Adrenal gland (tissue), 12 donors: ENCODE measurements around the gene CMBL. TPM values are rescaled to one million over a fixed set of nuclear protein-coding genes. Genes with fewer than 3 reads are reported as not detected.
A peak's percentile ranks its signal among the peaks of the same experiment; 100 is the strongest.

ENCODE experiments used
- DNase-seq, 7 donors: peaks; one replicate each; pipeline ENCODE4 v3.0.0-alpha.2; 2019 to 2020
- H3K27ac ChIP-seq, 5 donors: fragments of 200-600 bp; sonication (generic) in 4 of 5; 1 replicate in 3 of 5; 2 replicates in 2 of 5; pipeline versions ENCODE4 v1.5.1 to v1.8.0; 2016 to 2020; ENCODE audit warnings: mild to moderate bottlenecking in 1 of 5
- H3K27me3 ChIP-seq: fragments of 200-600 bp; 2 replicates; pipeline ENCODE4 v1.8.0; 2021
- H3K36me3 ChIP-seq, 2 donors: fragments of 200-600 bp; replicated peaks in 1 of 2; 1 replicate in 1 of 2; 2 replicates in 1 of 2; pipeline versions ENCODE4 v1.5.1 to v1.8.0; 2018 to 2022
- H3K4me1 ChIP-seq, 2 donors: fragments of 200-600 bp; replicated peaks in 1 of 2; 1 replicate in 1 of 2; 2 replicates in 1 of 2; pipeline versions ENCODE4 v1.5.1 to v1.8.0; 2018 to 2021
- H3K4me3 ChIP-seq, 4 donors: fragments of 200-600 bp; sonication (generic) in 3 of 4; one replicate each; pipeline ENCODE4 v1.5.1; 2016 to 2018
- H3K9me3 ChIP-seq, 3 donors: fragments of 200-600 bp; sonication (generic) in 1 of 3; replicated peaks in 1 of 3; 1 replicate in 2 of 3; 2 replicates in 1 of 3; pipeline versions ENCODE4 v1.5.1 to v1.8.0; 2016 to 2021
- POLR2A ChIP-seq, 2 donors: fragments of 450-650 bp; IDR thresholded peaks; one replicate each; pipeline ENCODE4 v1.6.1; 2017; ENCODE audit warnings: antibody characterized with exemption in 2 of 2, mild to moderate bottlenecking in 2 of 2, moderate library complexity in 1 of 2
- WGBS, 4 donors: extraction: QIAGEN DNeasy Blood & Tissue Kit in 2 of 4; methylation state at CpG; one replicate each; pipeline versions ENCODE4 v1.1.5 to v1.1.7; 2013 to 2017; 5-methylcytosine and 5-hydroxymethylcytosine counted together
- intact Hi-C, 2 donors: fragments of 100-400 bp; cut with DNase I; formaldehyde crosslinking; loops; one replicate each; pipeline versions ENCODE4 v1.14.1 to v1.15.0; 2022 to 2023
- polyA plus RNA-seq, 3 donors: library from polyadenylated mRNA; stranded (reverse); fragments of 200-250 nt in 2 of 3; fragments of 350-450 nt in 1 of 3; fragmentation: Illumina TruSeq in 1 of 3; extraction: RNeasy Lipid Tissue Mini Kit (QIAGEN cat#74804) in 1 of 3; gene quantifications; one replicate each; pipeline ENCODE4 v1.2.3, GENCODE V29; 2013 to 2014
- total RNA-seq, 9 donors: library from RNA; depleted of rRNA in 4 of 9; stranded (reverse); fragments of >200 nt in 4 of 9; fragments of 120-200 nt in 1 of 9; fragmentation: NEBNext Ultra II Directional in 1 of 9; extraction: Animal tissue kit (Norgen Biotek cat#: 25700) in 1 of 9; gene quantifications; one replicate each; pipeline versions ENCODE4 v1.1.0 to v1.2.4, GENCODE V29; 2013 to 2023
- TF ChIP-seq, protein P1 (sequence below), 6 experiments: fragments of 450-650 bp in 4 of 6; fragments of 200-600 bp in 2 of 6; sonication (generic) in 1 of 6; IDR thresholded peaks; 1 replicate in 5 of 6; 2 replicates in 1 of 6; pipeline versions ENCODE4 v1.5.1 to v1.8.0; 2016 to 2021; ENCODE audit warnings: antibody characterized with exemption in 6 of 6, mild to moderate bottlenecking in 2 of 6, moderate library complexity in 1 of 6
- donor health status: healthy with polysubstance abuse.
- donor health status: Bipolar disorder and iron deficiency.
- donor health status: DM: yes; HTN: yes; CAD: no.
- donor health status: DM: no; HTN: no; CAD: no.
- donor health status: DM: no; HTN: no; CAD: no.
- donor health status: DM: yes; HTN: yes; CAD: no.

Gene CMBL
- total and polyA plus RNA-seq, 12 donors = 14.9 to 87.7 (median 28.9) TPM

DNA sequence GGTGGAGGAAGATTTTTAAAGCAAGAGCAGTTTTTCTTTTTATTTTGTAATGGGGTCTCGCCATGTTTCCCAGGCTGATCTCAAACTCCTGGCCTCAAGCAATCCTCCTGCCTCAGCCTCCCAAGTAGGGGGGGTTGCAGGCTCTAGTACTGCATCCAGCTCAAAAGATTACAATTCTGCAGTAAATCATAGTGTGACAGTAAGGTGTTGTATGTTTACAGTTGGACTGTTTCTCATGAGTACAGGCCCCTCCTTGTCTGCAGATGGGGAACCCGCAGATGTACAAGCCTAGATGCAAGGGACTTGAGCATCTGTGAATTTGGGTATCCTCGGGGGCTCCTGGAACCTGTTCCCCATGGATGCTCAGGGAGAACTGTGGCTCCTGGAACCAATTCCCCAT lies 54.3 kb downstream of the CMBL start:
- peaks cover 0 to 44% of the 10 kb centered on the region in 2 donors for H3K36me3 ChIP-seq
- H3K4me1 ChIP-seq = peaks cover 20 to 32% of the 10 kb centered on the region in 2 donors
- H3K4me3 ChIP-seq = no peak overlapping the region
- TF ChIP-seq, protein P1, sequence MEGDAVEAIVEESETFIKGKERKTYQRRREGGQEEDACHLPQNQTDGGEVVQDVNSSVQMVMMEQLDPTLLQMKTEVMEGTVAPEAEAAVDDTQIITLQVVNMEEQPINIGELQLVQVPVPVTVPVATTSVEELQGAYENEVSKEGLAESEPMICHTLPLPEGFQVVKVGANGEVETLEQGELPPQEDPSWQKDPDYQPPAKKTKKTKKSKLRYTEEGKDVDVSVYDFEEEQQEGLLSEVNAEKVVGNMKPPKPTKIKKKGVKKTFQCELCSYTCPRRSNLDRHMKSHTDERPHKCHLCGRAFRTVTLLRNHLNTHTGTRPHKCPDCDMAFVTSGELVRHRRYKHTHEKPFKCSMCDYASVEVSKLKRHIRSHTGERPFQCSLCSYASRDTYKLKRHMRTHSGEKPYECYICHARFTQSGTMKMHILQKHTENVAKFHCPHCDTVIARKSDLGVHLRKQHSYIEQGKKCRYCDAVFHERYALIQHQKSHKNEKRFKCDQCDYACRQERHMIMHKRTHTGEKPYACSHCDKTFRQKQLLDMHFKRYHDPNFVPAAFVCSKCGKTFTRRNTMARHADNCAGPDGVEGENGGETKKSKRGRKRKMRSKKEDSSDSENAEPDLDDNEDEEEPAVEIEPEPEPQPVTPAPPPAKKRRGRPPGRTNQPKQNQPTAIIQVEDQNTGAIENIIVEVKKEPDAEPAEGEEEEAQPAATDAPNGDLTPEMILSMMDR (IDR thresholded peaks at IDR 0.05) = no peak
- no peak for TF ChIP-seq POLR2A (IDR thresholded peaks at IDR 0.05)
- H3K27ac ChIP-seq = no peak overlapping the region
- 93 to 100% (median 96%) methylated on average over 1 to 3 of the region's 3 CpGs for WGBS, 4 donors
- no peaks in the 10 kb centered on the region for H3K27me3 ChIP-seq
- no peak for DNase-seq
- intact Hi-C loops = no loop called here
- H3K9me3 ChIP-seq = no peaks in the 10 kb centered on the region

DNA sequence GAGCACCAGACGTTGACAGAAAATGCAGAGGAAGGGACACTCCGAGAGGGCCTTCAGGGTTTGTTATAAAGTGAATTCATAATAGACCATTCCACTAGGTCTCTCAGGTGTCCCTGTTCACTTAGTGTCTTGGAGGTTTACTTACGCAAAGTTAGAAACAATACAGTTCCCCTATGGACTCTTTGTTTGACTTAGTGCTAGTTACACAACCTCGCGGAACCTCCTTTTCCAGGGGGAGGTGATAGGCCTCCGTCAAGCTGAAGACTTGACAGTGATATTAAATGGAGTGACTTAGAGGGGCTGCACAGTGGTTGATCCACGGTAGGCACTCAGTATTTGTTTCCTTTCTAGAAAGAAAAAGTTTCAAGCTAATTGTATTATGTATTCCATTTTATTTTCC lies 56.3 kb downstream of the CMBL start:
- Histone ChIP-seq H3K27ac (no peak overlapping the region), H3K27me3 (no peaks in the 10 kb centered on the region), H3K9me3 (no peaks in the 10 kb centered on the region), H3K4me1 (peaks cover 22 to 35% of the 10 kb centered on the region in 2 donors), H3K4me3 (peak overlapping the region in 2 of 4 donors; percentile 74 to 75), H3K36me3 (peaks cover 0 to 24% of the 10 kb centered on the region in 2 donors)
- intact Hi-C loops = no loop called here
- no peak for DNase-seq
- WGBS, 4 donors = 41 to 54% (median 46%) methylated on average over 7 of the region's 7 CpGs
- TF ChIP-seq, protein P1 (IDR thresholded peaks at IDR 0.05) = no peak
- no peak for TF ChIP-seq POLR2A (IDR thresholded peaks at IDR 0.05)

DNA sequence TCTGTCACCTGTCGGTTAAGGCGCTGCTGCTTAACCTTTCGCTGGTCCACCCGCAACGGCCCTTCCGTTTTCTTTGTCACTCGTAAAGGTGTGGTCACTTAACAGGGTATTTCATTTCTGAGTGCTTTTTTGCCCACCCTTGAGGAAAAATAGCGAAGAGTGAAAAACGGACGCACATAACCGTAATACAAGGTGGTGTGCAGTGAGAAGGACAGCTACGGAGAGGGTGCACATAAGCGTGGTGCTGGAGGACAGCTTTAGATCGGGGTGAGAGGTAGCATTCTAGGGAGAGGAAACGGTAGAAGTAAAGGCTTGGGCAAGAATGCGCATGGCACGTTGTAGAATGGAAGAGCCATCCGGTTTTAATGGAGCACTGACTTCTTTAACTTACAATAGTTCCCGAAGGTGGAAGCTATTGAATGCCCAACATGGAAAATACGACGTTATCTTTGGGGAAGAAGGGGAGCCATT lies 56.9 kb downstream of the CMBL start:
- no peak for DNase-seq
- intact Hi-C loops = no loop called here
- WGBS, 4 donors = 0 to 1% (median 0%) methylated on average over 21 of the region's 21 CpGs
- Histone ChIP-seq H3K4me1 (peaks cover 22 to 35% of the 10 kb centered on the region in 2 donors), H3K36me3 (peaks cover 0 to 18% of the 10 kb centered on the region in 2 donors), H3K27ac (peak overlapping the region in 3 of 5 donors; percentile 84 to 99 (median 96)), H3K27me3 (no peaks in the 10 kb centered on the region), H3K9me3 (no peaks in the 10 kb centered on the region), H3K4me3 (peak overlapping the region; percentile 74 to 92 (median 76))
- TF ChIP-seq, protein P1 (IDR thresholded peaks at IDR 0.05) = no peak
- TF ChIP-seq POLR2A (IDR thresholded peaks at IDR 0.05) = no peak

DNA sequence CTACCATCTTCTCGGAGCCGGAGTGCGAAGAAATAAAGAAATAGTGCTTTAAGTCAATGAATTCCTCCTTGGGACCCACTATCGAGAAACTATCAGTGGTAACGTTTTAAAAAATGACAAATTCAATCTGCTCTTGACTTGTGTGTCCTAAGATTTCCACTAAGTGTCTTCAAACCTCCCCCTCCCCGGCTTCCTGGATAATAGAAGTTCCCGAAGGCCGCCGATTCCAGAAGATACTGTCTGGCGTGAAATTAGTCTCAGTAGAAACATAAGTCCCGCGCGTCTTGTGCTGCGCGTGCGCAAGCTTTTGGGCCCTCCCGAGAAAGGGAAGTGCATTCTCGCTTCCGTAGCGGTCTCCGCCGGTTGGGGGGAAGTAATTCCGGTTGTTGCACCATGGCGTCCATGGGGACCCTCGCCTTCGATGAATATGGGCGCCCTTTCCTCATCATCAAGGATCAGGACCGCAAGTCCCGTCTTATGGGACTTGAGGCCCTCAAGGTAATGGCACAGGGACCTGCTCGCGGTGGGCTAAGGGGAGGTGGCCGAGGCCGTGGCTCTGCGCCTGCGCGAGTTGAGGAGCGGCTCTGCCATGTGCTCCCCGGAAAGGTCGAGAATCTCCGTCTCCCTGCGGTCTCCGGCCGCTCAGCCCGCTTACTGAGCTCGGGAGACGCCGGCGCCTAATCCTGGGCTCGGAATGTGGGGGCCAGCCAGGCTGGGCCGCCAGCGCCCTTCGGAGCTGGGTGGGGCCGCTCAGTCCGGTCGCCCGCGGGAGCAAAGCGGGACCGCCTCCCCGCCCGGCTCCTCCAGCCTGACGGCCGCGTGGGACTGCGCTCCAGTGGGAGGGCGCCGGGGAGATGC lies 57.5 kb downstream of the CMBL start, which contains the start of gene CCT5:
Gene CCT5, plus strand, starts transcription at position 333 of the 858 bp plus-strand sequence. Its CDS starts 61 bp downstream, at position 394.
- peaks cover 22 to 35% of the 10 kb centered on the region in 2 donors for H3K4me1 ChIP-seq
- peaks cover 0 to 13% of the 10 kb centered on the region in 2 donors for H3K36me3 ChIP-seq
- H3K27ac ChIP-seq = peak within 1 kb of the TSS; percentile 78 to 99 (median 89)
- WGBS, 4 donors = 0 to 1% (median 0%) methylated on average over 24 to 67 of the region's 67 CpGs
- TF ChIP-seq, protein P1 (IDR thresholded peaks at IDR 0.05) = no peak
- TF ChIP-seq POLR2A (IDR thresholded peaks at IDR 0.05) = peak in 1 of 2 donors; percentile 67
- H3K27me3 ChIP-seq = no peaks in the 10 kb centered on the region
- intact Hi-C loops = no loop called here
- H3K9me3 ChIP-seq = no peaks in the 10 kb centered on the region
- DNase-seq = peak; percentile 91 to 98 (median 96)
- H3K4me3 ChIP-seq = peak within 1 kb of the TSS; percentile 74 to 92 (median 76)
